ENCODE measurements around the gene OAS3.

Gene OAS3

GRCh38 chr12:113005762-113006161 is 67.5 kb downstream of the OAS3 start:
- Histone ChIP-seq H3K27me3 (ENCODE audit: insufficient read depth, low read length, poor library complexity) (no peaks in the 10 kb centered on the region), H2AFZ (ENCODE audit: low read depth, low read length) (no peak overlapping the region), H3K4me1 (ENCODE audit: insufficient read depth, low read length) (no peaks in the 10 kb centered on the region), H3K27ac (ENCODE audit: low read length) (no peak overlapping the region), H3K36me3 (ENCODE audit: insufficient read depth, low read length) (peaks cover 4% of the 10 kb centered on the region; the same call in 1 of the 2 replicates), H3K9ac (ENCODE audit: low read depth, low read length) (no peak overlapping the region), H4K20me1 (ENCODE audit: insufficient read depth, low read length) (no peaks in the 10 kb centered on the region), H3K4me2 (ENCODE audit: insufficient read depth, low read length) (no peak overlapping the region), H3K79me2 (ENCODE audit: insufficient read depth, low read length) (no peaks in the 10 kb centered on the region), H3K4me3 (ENCODE audit: low read depth in 1 of 2, low read length in 2 of 2) (no peak overlapping the region), H3K9me3 (ENCODE audit: insufficient read depth, low read length, severe bottlenecking) (no peaks in the 10 kb centered on the region)
- DNase-seq (peak; percentile 24), ATAC-seq (ENCODE audit: insufficient read depth, low read depth) (no peak)
- TF ChIP-seq CTCF (IDR thresholded peaks at IDR 0.05; ENCODE audit: borderline replicate concordance, extremely low read depth, low read length, poor library complexity, severe bottlenecking) (peak; percentile 44), EZH2 (IDR thresholded peaks at IDR 0.05; ENCODE audit: borderline replicate concordance, low read depth, low read length, severe bottlenecking) (no peak)

- H4K20me1 ChIP-seq (ENCODE audit: insufficient read depth, low read length) = no peaks in the 10 kb centered on the region
- H2AFZ ChIP-seq (ENCODE audit: low read depth, low read length) = no peak overlapping the region
- H3K27ac ChIP-seq (ENCODE audit: low read length) = no peak overlapping the region
- peaks cover 1% of the 10 kb centered on the region for H3K9me3 ChIP-seq (ENCODE audit: insufficient read depth, low read length, severe bottlenecking)
- no peak for DNase-seq
- no peaks in the 10 kb centered on the region for H3K4me1 ChIP-seq (ENCODE audit: insufficient read depth, low read length)
- no peaks in the 10 kb centered on the region for H3K79me2 ChIP-seq (ENCODE audit: insufficient read depth, low read length)
- H3K9ac ChIP-seq (ENCODE audit: low read depth, low read length) = no peak overlapping the region
- TF ChIP-seq EZH2 (IDR thresholded peaks at IDR 0.05; ENCODE audit: borderline replicate concordance, low read depth, low read length, severe bottlenecking) (no peak), CTCF (IDR thresholded peaks at IDR 0.05; ENCODE audit: borderline replicate concordance, extremely low read depth, low read length, poor library complexity, severe bottlenecking) (no peak)
- H3K27me3 ChIP-seq (ENCODE audit: insufficient read depth, low read length, poor library complexity) = no peaks in the 10 kb centered on the region
- H3K36me3 ChIP-seq (ENCODE audit: insufficient read depth, low read length) = peaks cover 5% of the 10 kb centered on the region; the same call in 1 of the 2 replicates
- H3K4me3 ChIP-seq (ENCODE audit: low read depth in 1 of 2, low read length in 2 of 2) = no peak overlapping the region
- ATAC-seq (ENCODE audit: insufficient read depth, low read depth) = no peak
- no peak overlapping the region for H3K4me2 ChIP-seq (ENCODE audit: insufficient read depth, low read length)
These were observed 67.9 kb downstream of the OAS3 start for GRCh38 chr12:113006206-113006605.

- peaks cover 5% of the 10 kb centered on the region for H3K9me3 ChIP-seq (ENCODE audit: insufficient read depth, low read length, severe bottlenecking)
- no peaks in the 10 kb centered on the region for H3K27me3 ChIP-seq (ENCODE audit: insufficient read depth, low read length, poor library complexity)
- H3K27ac ChIP-seq (ENCODE audit: low read length) = no peak overlapping the region
- H3K9ac ChIP-seq (ENCODE audit: low read depth, low read length) = no peak overlapping the region
- no peak overlapping the region for H2AFZ ChIP-seq (ENCODE audit: low read depth, low read length)
- H3K79me2 ChIP-seq (ENCODE audit: insufficient read depth, low read length) = no peaks in the 10 kb centered on the region
- H3K4me1 ChIP-seq (ENCODE audit: insufficient read depth, low read length) = no peaks in the 10 kb centered on the region
- no peak for ATAC-seq (ENCODE audit: insufficient read depth, low read depth)
- H3K4me2 ChIP-seq (ENCODE audit: insufficient read depth, low read length) = no peak overlapping the region
- DNase-seq = no peak
- H3K36me3 ChIP-seq (ENCODE audit: insufficient read depth, low read length) = peaks cover 9% of the 10 kb centered on the region; the same call in 1 of the 2 replicates
- H3K4me3 ChIP-seq (ENCODE audit: low read depth in 1 of 2, low read length in 2 of 2) = no peak overlapping the region
- no peaks in the 10 kb centered on the region for H4K20me1 ChIP-seq (ENCODE audit: insufficient read depth, low read length)
- no peak for TF ChIP-seq CTCF (IDR thresholded peaks at IDR 0.05; ENCODE audit: borderline replicate concordance, extremely low read depth, low read length, poor library complexity, severe bottlenecking)
- TF ChIP-seq EZH2 (IDR thresholded peaks at IDR 0.05; ENCODE audit: borderline replicate concordance, low read depth, low read length, severe bottlenecking) = no peak
These were observed 68.4 kb downstream of the OAS3 start for GRCh38 chr12:113006641-113007040.

GRCh38 chr12:113007166-113007565 is 68.9 kb downstream of the OAS3 start:
- no peak overlapping the region for H3K4me3 ChIP-seq (ENCODE audit: low read depth in 1 of 2, low read length in 2 of 2)
- ATAC-seq (ENCODE audit: insufficient read depth, low read depth) (no peak), DNase-seq (no peak)
- H4K20me1 ChIP-seq (ENCODE audit: insufficient read depth, low read length) = no peaks in the 10 kb centered on the region
- H3K4me2 ChIP-seq (ENCODE audit: insufficient read depth, low read length) = no peak overlapping the region
- no peak for TF ChIP-seq EZH2 (IDR thresholded peaks at IDR 0.05; ENCODE audit: borderline replicate concordance, low read depth, low read length, severe bottlenecking)
- no peak for TF ChIP-seq CTCF (IDR thresholded peaks at IDR 0.05; ENCODE audit: borderline replicate concordance, extremely low read depth, low read length, poor library complexity, severe bottlenecking)
- no peak overlapping the region for H3K27ac ChIP-seq (ENCODE audit: low read length)
- H3K79me2 ChIP-seq (ENCODE audit: insufficient read depth, low read length) = no peaks in the 10 kb centered on the region
- H3K36me3 ChIP-seq (ENCODE audit: insufficient read depth, low read length) = peaks cover 10% of the 10 kb centered on the region; the same call in 1 of the 2 replicates
- H3K9ac ChIP-seq (ENCODE audit: low read depth, low read length) = no peak overlapping the region
- H2AFZ ChIP-seq (ENCODE audit: low read depth, low read length) = no peak overlapping the region
- H3K27me3 ChIP-seq (ENCODE audit: insufficient read depth, low read length, poor library complexity) = no peaks in the 10 kb centered on the region
- no peaks in the 10 kb centered on the region for H3K4me1 ChIP-seq (ENCODE audit: insufficient read depth, low read length)
- peaks cover 9% of the 10 kb centered on the region for H3K9me3 ChIP-seq (ENCODE audit: insufficient read depth, low read length, severe bottlenecking)

Measured in DND-41 (cell line).